A549 (cell line): ENCODE measurements around the gene CREB5. TPM values are rescaled to one million over a fixed set of nuclear protein-coding genes. Genes with fewer than 3 reads are reported as not detected.

Experiments used
- ATAC-seq, 2 experiments: fragments of 200-7000 bp in 1 of 2; fragments of >200 bp in 1 of 2; cut with Nextera tagmentation in 1 of 2; cut with Tn5 transposase in 1 of 2; 3 replicates each; pipeline versions ENCODE4 v1.8.0 to v1.9.1; 2018 to 2020; ENCODE audit warnings: mild to moderate bottlenecking in 1 of 2, moderate library complexity in 1 of 2
- CTCF ChIA-PET: fragments of 300-600 bp; sonication (Branson Sonifier 250); formaldehyde crosslinking; extraction: SDS; loops from one replicate; lab custom pipeline; 2021; ENCODE audit warnings: antibody characterized with exemption, inconsistent platforms; lab: Yijun Ruan, JAX
- POLR2A ChIA-PET: fragments of 350-600 bp; formaldehyde crosslinking; extraction: SDS; loops from one replicate; lab custom pipeline; 2021; ENCODE audit warnings: antibody characterized with exemption, inconsistent platforms; lab: Yijun Ruan, JAX
- DNase-seq, 2 experiments: peaks; one replicate each; pipeline versions ENCODE4 v3.0.0 to v3.0.0-alpha.2; 2011 to 2016; ENCODE audit warnings: low read depth in 1 of 2, low spot score in 1 of 2
- FAIRE-seq: peaks from 2 replicates; lab custom pipeline; 2011; peaks lifted over from hg19 to GRCh38; lab: Jason Lieb, UNC
- H3K27ac ChIP-seq, 2 experiments: fragments of >200 bp; sonication (Bioruptor Twin); formaldehyde crosslinking; 3 replicates each; pipeline ENCODE4 v1.5.1; 2016 to 2017
- H3K4me1 ChIP-seq: fragments of >200 bp; sonication (Bioruptor Twin); formaldehyde crosslinking; 3 replicates; pipeline ENCODE4 v1.6.1; 2016
- H3K4me2 ChIP-seq: fragments of >200 bp; sonication (Bioruptor Twin); formaldehyde crosslinking; 3 replicates; pipeline ENCODE4 v1.6.1; 2016
- H3K4me3 ChIP-seq: fragments of >200 bp; sonication (Bioruptor Twin); formaldehyde crosslinking; 3 replicates; pipeline ENCODE4 v1.5.1; 2016
- H3K9me3 ChIP-seq: fragments of >200 bp; sonication (Bioruptor Twin); formaldehyde crosslinking; 3 replicates; pipeline ENCODE4 v1.6.1; 2016
- ATOH8 ChIP-seq: fragments of 250-450 bp; sonication (Bioruptor Pico); IDR thresholded peaks from 2 replicates; pipeline ENCODE4 v1.5.0; 2020; ENCODE audit warnings: low read depth, mild to moderate bottlenecking, moderate library complexity
- CEBPB ChIP-seq, 2 experiments: fragments of >200 bp in 1 of 2; sonication (Bioruptor Twin) in 1 of 2; formaldehyde crosslinking in 1 of 2; IDR thresholded peaks; 2 replicates each; pipeline ENCODE4 v1.6.1; 2012 to 2016
- CHD4 ChIP-seq: fragments of 200-600 bp; sonication (generic); IDR thresholded peaks from 2 replicates; pipeline ENCODE4 v1.6.1; 2016; ENCODE audit warnings: antibody characterized with exemption, mild to moderate bottlenecking, borderline replicate concordance
- ESRRA ChIP-seq: fragments of 150-350 bp; IDR thresholded peaks from 2 replicates; pipeline ENCODE4 v1.6.1; 2014; ENCODE audit warnings: mild to moderate bottlenecking, low read length, borderline replicate concordance
- FOSB ChIP-seq: fragments of 250-450 bp; sonication (Bioruptor Pico); IDR thresholded peaks from 2 replicates; pipeline ENCODE4 v1.5.0; 2020; ENCODE audit warnings: mild to moderate bottlenecking, moderate library complexity
- GATA3 ChIP-seq: IDR thresholded peaks from 2 replicates; pipeline ENCODE4 v1.6.1; 2012; ENCODE audit warnings: borderline replicate concordance
- HES2 ChIP-seq: fragments of >200 bp; sonication (Bioruptor Twin); formaldehyde crosslinking; IDR thresholded peaks from 2 replicates; pipeline ENCODE4 v1.6.1; 2016
- HEYL ChIP-seq: fragments of 250-450 bp; sonication (Bioruptor Pico); IDR thresholded peaks from 2 replicates; pipeline ENCODE4 v1.8.0; 2021; ENCODE audit warnings: mild to moderate bottlenecking, moderate library complexity
- KDM5A ChIP-seq: fragments of 200-600 bp; sonication (generic); IDR thresholded peaks from 2 replicates; pipeline ENCODE4 v1.6.1; 2016; ENCODE audit warnings: antibody characterized with exemption, mild to moderate bottlenecking
- MAFK ChIP-seq: fragments of 450-650 bp; IDR thresholded peaks from 2 replicates; pipeline ENCODE4 v1.6.1; 2014; ENCODE audit not compliant: partially characterized antibody
- MAZ ChIP-seq: fragments of 150-350 bp; IDR thresholded peaks from 2 replicates; pipeline ENCODE4 v1.6.1; 2014; ENCODE audit warnings: antibody characterized with exemption, low read depth, low read length, borderline replicate concordance
- PBX3 ChIP-seq: IDR thresholded peaks from 2 replicates; pipeline ENCODE4 v1.6.1; 2012
- RCOR1 ChIP-seq: fragments of 150-350 bp; IDR thresholded peaks from 2 replicates; pipeline ENCODE4 v1.6.1; 2014; ENCODE audit warnings: antibody characterized with exemption, low read length, low read depth
- SMC3 ChIP-seq: fragments of >200 bp; sonication (Bioruptor Twin); formaldehyde crosslinking; IDR thresholded peaks from 3 replicates; pipeline ENCODE4 v1.6.1; 2018; ENCODE audit warnings: inconsistent platforms
- TP53 ChIP-seq: fragments of 250-450 bp; sonication (Bioruptor Pico); IDR thresholded peaks from 2 replicates; pipeline ENCODE4 v1.5.0; 2021; ENCODE audit warnings: mild to moderate bottlenecking, moderate library complexity
- WGBS: methylation state at CpG from one replicate; pipeline ENCODE4 v1.1.6; 2017; ENCODE audit errors: missing lambda C conversion rate; 5-methylcytosine and 5-hydroxymethylcytosine counted together
- polyA plus RNA-seq, 4 experiments: library from polyadenylated mRNA; depleted of rRNA in 3 of 4; stranded (reverse); fragments of >200 nt; fragmentation: RNase III in 1 of 4; extraction: RNeasy Plus Mini Kit Qiagen cat#74134 plus additional on column Dnase treatment in 1 of 4; gene quantifications; 2 replicates in 3 of 4; 3 replicates in 1 of 4; pipeline ENCODE4 v1.2.3, GENCODE V29; 2011 to 2017
- TF ChIP-seq, protein P1 (sequence below): fragments of 150-350 bp; IDR thresholded peaks from 2 replicates; pipeline ENCODE4 v1.6.1; 2014; ENCODE audit warnings: low read depth, mild to moderate bottlenecking, low read length

Gene CREB5
- polyA plus RNA-seq, 2 of the 4 experiments (the other 2 are of a cell fraction), result 0.61 to 1.5 TPM

DNA sequence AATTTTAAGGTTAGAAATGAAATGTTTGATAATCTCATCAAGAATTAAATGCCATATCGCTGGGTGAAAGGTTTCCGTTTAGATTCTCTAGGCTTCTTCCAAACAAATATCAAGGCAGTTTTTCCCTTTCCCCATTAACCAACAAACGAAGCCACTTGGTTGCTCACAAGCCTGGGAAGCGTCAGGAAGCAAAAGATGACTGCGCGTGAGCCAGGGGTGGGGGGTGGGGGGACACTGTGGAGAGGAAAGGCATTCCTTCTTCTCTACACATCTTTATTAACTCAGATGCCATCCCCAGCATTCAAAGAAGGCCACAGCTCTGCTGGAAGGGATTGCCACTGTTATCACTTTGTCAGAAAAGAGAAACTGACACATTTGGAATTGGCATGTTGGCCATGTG lies 338.7 kb downstream of the CREB5 start:
- Histone ChIP-seq H3K4me3 (no peak overlapping the region), H3K27ac (no peak overlapping the region), H3K4me2 (no peak overlapping the region), H3K4me1 (peaks cover 8% of the 10 kb centered on the region; the same call in 1 of the 3 replicates), H3K9me3 (no peaks in the 10 kb centered on the region)
- FAIRE-seq (no peak), ATAC-seq (no peak), DNase-seq (no peak)
- ChIA-PET CTCF (no interaction called here), POLR2A (no interaction called here)
- TF ChIP-seq TP53 (no peak), KDM5A (no peak)
- TF ChIP-seq, protein P1, sequence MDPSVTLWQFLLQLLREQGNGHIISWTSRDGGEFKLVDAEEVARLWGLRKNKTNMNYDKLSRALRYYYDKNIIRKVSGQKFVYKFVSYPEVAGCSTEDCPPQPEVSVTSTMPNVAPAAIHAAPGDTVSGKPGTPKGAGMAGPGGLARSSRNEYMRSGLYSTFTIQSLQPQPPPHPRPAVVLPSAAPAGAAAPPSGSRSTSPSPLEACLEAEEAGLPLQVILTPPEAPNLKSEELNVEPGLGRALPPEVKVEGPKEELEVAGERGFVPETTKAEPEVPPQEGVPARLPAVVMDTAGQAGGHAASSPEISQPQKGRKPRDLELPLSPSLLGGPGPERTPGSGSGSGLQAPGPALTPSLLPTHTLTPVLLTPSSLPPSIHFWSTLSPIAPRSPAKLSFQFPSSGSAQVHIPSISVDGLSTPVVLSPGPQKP, result no peak
- WGBS, result 82% methylated on average over 6 of the region's 6 CpGs

GRCh38 chr7:28753613-28754012 lies 341.3 kb downstream of the CREB5 start:
- WGBS, result 78% methylated on average over 1 of the region's 1 CpG
- ChIA-PET CTCF (interaction anchor here (0.6 to 1.1 kb wide), 3 partner anchors 10 to 54 kb away, joined by 3 read pairs; no protein-coding TSS in a partner anchor), POLR2A (no interaction called here)
- peaks cover 8% of the 10 kb centered on the region; the same call in 1 of the 3 replicates for H3K4me1 ChIP-seq
- H3K9me3 ChIP-seq, result no peaks in the 10 kb centered on the region
- H3K4me2 ChIP-seq, result no peak overlapping the region
- DNase-seq, result no peak
- no peak for TF ChIP-seq HEYL
- TF ChIP-seq FOSB (CRISPR knock-in tag), result no peak
- no peak for TF ChIP-seq GATA3
- no peak for TF ChIP-seq RCOR1
- TF ChIP-seq MAZ, result no peak
- FAIRE-seq, result no peak
- H3K27ac ChIP-seq, result no peak overlapping the region
- H3K4me3 ChIP-seq, result no peak overlapping the region
- ATAC-seq, result no peak

- ATAC-seq (peak; percentile 62 to 80; a peak in 2 of 6 replicates), DNase-seq (peak in 1 of 2 experiments; percentile 9), FAIRE-seq (no peak)
- Histone ChIP-seq H3K4me1 (peaks cover 5% of the 10 kb centered on the region; the same call in 1 of the 3 replicates), H3K27ac (no peak overlapping the region), H3K4me2 (no peak overlapping the region), H3K9me3 (no peaks in the 10 kb centered on the region), H3K4me3 (no peak overlapping the region)
- 44% methylated on average over 3 of the region's 3 CpGs for WGBS
- no peak for TF ChIP-seq RCOR1
- no peak for TF ChIP-seq ESRRA
- no peak for TF ChIP-seq PBX3
- TF ChIP-seq, all 56 proteins: peak for 0
- ChIA-PET CTCF (interaction anchor here (0.6 to 1.1 kb wide), 3 partner anchors 9 to 53 kb away, joined by 3 read pairs; no protein-coding TSS in a partner anchor), POLR2A (no interaction called here)
Measured at GRCh38 chr7:28754027-28754426, 341.7 kb downstream of the CREB5 start.

DNA sequence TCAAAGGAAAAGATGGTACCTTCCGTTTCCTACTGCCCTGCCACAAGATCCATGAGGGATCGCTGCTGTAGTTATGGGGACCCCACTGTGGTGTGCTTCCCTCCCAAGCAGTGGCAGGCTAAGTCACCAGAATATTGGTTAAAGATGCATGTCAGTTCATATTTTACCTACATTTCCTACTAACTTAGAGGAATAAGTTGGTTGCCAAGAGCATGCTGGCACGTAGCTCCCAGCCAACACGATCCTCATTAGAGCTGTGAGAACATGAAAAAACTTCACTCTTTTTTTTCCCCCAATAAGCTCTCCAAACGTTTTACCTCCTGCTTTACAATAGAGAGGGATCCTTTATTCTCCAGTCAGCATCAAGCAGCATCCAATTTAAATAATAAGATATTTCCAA lies 342.1 kb downstream of the CREB5 start:
- Histone ChIP-seq H3K9me3 (no peaks in the 10 kb centered on the region), H3K4me2 (no peak overlapping the region), H3K4me1 (0 out of 3 replicates have a peak, but pooled peaks cover 1% of the 10 kb centered on the region), H3K4me3 (no peak overlapping the region), H3K27ac (no peak overlapping the region)
- DNase-seq, result no peak
- POLR2A ChIA-PET, result no interaction called here
- no peak for TF ChIP-seq MAZ
- TF ChIP-seq CEBPB (IDR thresholded peaks at IDR 0.05), result no peak
- no peak for TF ChIP-seq HES2
- no peak for TF ChIP-seq CHD4
- TF ChIP-seq ATOH8 (CRISPR knock-in tag), result no peak
- TF ChIP-seq TP53, result no peak
- TF ChIP-seq SMC3, result no peak
- no peak for TF ChIP-seq MAFK
- no peak for FAIRE-seq
- CTCF ChIA-PET, result interaction anchor here (1.0 to 1.1 kb wide), 2 partner anchors 12 to 53 kb away, joined by 3 read pairs; no protein-coding TSS in a partner anchor
- 63% methylated on average over 5 of the region's 5 CpGs for WGBS
- no peak for ATAC-seq
